HL-60/S4 treated with phorbol 12-myristate 13-acetate at 8.2 ng/mL for 4 days and 3 days (cell line): ENCODE measurements around the gene PAX2.

Source experiments
- in situ Hi-C: fragments of 300-500 bp; cut with MboI; formaldehyde crosslinking; loops from 2 replicates; pipeline ENCODE4 v1.15.0; 2022; ENCODE audit warnings: low sequenced_read_pairs

PAX2 gene

DNA sequence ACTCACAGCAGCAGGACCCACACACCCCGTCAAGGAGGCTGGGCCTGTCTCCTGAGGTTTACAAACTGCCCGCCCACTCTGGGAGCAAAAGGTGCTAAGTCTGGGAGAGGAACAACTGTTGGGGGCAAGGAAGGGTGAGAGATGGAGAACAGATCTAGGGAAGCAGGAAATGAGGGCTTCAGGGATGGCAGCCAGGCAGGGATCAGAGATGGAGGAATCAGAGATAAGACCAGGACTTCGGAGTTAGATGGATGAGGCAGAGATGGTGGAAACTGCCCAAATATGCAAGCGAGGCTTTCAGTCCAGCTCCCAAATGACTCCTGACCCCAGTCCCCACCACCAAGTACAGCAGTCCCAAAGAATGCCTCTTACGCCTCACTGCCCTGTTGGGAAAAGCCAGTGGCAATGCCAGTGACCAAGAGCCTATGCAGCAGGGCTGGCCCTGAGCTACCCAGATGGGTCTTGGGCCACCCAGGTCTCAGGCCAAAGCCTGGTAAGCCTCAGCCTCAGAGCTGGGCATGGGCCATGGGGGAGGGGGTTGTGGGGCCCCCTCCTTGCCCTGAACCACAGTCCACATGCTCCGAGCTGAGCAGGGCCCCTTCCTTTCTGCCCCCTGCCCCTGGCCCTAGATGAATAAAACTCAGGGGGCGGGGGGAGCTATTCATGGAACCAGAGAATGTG, 127.9 kb downstream of the PAX2 start:
- in situ Hi-C loops = loop anchor here (10.0 kb wide), 1 partner anchor 318 kb away; no protein-coding TSS in a partner anchor

DNA sequence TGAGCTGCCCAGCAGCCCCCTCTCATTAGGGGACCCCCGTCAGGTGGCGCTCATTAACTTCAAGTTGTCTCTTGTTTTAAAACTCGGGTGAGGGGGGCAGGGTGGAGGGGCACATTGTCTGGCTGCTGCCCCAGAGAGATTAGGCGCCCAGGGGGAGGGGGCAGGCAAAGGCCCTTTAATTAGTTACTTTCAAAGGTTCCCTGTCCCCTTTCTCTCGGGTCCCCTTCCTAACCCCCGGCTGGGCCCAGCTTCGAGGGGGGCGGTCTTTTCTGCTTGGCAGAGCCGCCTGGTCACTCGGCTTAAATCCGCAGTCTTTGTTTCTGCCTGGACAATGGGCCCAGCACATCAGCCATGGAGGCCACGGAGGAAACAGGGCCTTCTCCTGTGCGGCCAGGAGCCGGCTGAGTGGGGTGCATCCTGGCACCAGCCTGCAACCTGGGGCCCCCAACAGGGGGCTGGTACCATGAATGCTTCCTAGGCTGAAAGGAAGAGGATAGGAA, 128.5 kb downstream of the PAX2 start:
- in situ Hi-C loops = loop anchor here (10.0 kb wide), 1 partner anchor 319 kb away; no protein-coding TSS in a partner anchor

DNA sequence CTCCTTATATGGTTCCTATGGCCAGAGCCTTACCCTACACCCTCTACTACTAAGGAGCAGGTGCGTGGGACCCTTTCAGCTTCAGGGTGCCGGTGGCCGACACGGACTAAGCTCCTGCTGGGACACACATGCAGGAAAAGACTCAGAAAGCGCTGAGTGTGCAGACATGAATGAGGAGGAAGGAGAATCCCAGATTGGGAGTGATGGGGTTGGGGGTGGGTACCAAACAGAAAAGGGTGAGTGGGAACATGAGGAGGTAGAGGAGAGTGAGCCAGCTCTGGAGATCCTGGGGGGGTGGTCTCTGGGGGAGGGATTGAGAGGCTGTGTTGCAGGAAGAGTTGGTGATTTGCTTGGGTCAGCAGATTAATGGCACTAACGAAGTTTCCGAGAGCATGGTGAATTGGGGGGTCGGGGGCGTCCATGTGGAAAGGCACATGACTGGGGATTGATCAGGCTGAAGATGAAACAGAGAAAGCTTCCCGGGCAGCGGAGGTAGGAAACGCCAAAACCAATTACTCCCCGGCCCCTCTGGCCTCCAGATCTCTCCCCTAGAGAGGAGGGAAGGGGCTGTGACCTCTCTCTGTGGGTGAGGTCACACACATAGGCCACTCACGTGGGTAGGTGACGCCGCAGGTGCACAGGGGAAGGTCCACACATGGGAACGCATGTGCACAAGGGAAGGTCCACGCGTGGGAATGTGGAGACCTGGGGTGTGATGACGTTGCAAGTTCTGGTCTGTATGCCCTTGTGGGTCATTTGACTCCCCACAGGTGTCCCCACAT, 129.5 kb downstream of the PAX2 start:
- in situ Hi-C loops = loop anchor here (10.0 kb wide), 1 partner anchor 320 kb away; no protein-coding TSS in a partner anchor

DNA sequence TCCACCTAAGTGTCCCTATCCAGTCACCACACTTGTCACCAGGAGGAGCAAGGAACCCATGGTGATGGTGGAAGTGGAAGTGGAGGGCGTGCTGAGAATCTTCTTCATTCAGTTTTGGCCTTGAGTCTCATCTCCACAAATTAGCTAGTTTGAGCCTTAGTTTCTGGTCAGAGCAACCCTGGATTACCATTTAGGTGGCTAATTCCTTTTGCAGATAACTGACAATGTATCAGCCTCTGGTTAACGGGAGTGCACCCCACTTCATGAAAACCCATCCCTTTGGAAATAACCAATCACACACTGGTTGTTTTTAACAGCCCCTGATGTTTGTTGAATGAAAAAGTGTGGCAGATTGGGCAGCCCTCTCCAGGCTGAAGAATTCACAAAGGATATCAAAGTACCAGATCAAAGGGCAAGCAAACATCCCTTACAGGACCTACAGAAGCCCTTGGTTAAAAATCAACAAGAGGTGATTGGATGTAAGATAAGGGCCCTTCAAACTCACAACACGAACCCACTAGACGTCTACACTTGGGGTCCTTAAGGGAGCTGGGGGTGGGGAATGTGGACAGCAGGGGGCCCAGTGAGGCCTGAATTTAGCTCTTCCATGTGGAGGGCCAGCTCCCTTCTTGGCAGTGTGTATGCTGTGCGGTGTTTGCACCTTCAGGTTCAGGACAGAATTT, 130.2 kb downstream of the PAX2 start:
- in situ Hi-C loops = loop anchor here (10.0 kb wide), 1 partner anchor 321 kb away; no protein-coding TSS in a partner anchor

DNA sequence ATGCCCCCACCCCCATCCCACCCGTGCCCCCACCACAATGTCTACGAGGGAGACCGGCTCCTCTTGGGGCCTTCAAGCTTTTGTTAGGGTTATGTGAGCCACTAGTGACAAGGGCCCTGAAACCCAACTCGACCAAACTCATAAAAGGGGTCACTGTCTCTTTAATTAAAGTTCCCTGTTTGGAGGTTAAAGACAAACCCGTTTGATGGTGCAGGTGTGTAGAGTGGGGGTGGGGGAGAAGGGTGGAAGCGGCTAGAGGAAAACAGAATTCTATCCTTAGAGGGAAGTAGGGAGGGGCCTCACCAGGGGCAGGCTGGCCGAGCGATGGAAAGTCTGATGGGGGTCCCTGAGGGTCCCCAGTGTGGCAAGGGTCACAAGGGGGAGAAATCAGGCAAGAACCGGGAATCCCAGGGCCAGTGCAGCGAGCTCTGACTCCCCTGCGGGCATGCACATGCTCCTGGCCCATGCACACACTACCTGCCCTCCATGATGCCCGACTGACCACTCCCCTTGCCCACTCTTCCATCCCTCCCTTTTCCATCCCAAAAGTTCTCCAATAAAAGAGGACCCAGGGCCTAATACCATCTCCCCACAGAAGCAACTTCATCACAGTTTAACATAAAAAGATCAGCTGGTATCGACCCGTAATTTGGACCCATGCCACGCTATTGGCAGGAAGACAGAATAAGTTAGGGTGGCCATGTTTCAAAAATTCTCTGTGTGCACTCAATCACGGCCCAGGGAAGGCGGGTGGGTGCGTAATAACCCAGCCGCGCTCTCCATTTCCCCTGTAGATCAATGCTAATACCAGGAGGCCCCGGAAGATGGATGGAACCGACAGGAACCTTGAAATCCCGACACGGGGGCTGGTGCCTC, 131.4 kb downstream of the PAX2 start:
- in situ Hi-C loops = loop anchor here (10.0 kb wide), 1 partner anchor 322 kb away; no protein-coding TSS in a partner anchor

DNA sequence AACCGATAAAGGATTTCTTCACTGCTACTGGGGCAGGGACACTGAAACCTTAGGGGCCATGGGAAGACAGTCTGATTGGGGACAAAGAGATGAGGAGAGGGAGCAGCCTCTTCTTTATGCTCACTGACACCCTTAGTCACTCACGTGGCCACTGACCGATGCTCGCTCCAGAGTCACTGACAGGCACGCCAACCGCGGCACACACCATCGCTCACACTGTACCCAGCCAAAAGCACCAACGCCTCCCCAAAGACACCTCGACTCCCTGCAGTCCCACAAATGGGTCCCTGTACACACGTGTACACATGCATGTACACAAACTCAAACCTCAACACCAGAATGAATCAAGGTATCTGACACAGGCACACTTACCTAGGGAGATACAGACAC, 132.1 kb downstream of the PAX2 start:
- in situ Hi-C loops = loop anchor here (10.0 kb wide), 1 partner anchor 323 kb away; no protein-coding TSS in a partner anchor

DNA sequence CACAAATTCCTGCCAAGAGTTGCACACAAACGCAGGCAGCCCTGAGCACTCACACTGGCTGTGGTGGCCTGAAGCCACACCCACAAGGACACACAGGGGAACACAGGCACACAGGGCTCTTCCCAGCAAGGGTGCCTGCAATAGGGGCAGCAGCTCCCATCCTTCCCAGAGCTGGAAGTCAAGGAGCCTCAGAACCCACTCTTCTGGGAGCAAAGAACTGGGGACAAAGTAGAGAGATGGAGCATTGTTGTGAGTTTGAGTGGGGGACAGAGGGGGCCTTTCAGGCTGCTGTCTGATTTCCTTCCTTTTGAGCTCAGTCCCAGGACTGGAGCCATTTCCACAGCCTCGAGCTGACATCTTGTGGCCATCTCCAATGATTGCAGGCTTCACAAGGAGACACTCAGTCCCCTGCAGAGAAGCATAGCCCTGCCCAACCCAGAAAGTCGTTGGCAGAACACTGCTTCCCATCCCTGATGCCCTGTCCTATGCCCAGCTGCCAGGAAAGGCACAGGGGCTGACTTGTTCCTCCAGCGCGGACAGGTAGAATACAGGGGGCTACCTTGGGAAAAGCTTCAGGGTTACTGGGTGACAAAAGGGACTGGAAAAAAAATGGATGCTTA, 133.0 kb downstream of the PAX2 start:
- in situ Hi-C loops = loop anchor here (10.0 kb wide), 1 partner anchor 324 kb away; no protein-coding TSS in a partner anchor
